Measurements from ENCODE around the gene RSRC1. TPM values are rescaled to one million over a fixed set of nuclear protein-coding genes. Genes with fewer than 3 reads are reported as not detected.
"Not testable (repeated sequence)": the region's sequence is repeated elsewhere in the genome, so short reads cannot be mapped to it uniquely, and the experiment has no call there.

RSRC1 gene
- total RNA-seq, 1 donor from 2014 or later = 46.9 TPM

GRCh38 chr3:158333736-158334135 is 223.8 kb downstream of the RSRC1 start:
- H3K36me3 Mint-ChIP-seq (ENCODE audit: low read depth) = no peaks in the 10 kb centered on the region
- intact Hi-C loops (cut with micrococcal nuclease) = no loop called here
- H3K27ac Mint-ChIP-seq = no peak overlapping the region
- H3K27me3 Mint-ChIP-seq (ENCODE audit: low read depth) = no peaks in the 10 kb centered on the region
- H3K4me3 Mint-ChIP-seq (ENCODE audit: low read depth) = no peak overlapping the region
- DNase-seq (ENCODE audit: low spot score) = no peak
- H3K4me1 Mint-ChIP-seq (ENCODE audit: low read depth) = no peaks in the 10 kb centered on the region
- H3K9me3 Mint-ChIP-seq = no peaks in the 10 kb centered on the region

- H3K4me1 Mint-ChIP-seq (ENCODE audit: low read depth) = no peaks in the 10 kb centered on the region
- peaks cover under 1% of the 10 kb centered on the region for H3K36me3 Mint-ChIP-seq (ENCODE audit: low read depth)
- no peak overlapping the region for H3K4me3 Mint-ChIP-seq (ENCODE audit: low read depth)
- intact Hi-C loops (cut with micrococcal nuclease) = no loop called here
- peaks cover 12% of the 10 kb centered on the region for H3K9me3 Mint-ChIP-seq
- H3K27ac Mint-ChIP-seq = no peak overlapping the region
- no peak for DNase-seq (ENCODE audit: low spot score)
- H3K27me3 Mint-ChIP-seq (ENCODE audit: low read depth) = no peaks in the 10 kb centered on the region
These were observed 227.2 kb downstream of the RSRC1 start for GRCh38 chr3:158337110-158337509.

GRCh38 chr3:158339638-158340037 is 229.7 kb downstream of the RSRC1 start:
- intact Hi-C loops (cut with micrococcal nuclease) = no loop called here
- H3K27me3 Mint-ChIP-seq (ENCODE audit: low read depth) = no peaks in the 10 kb centered on the region
- H3K27ac Mint-ChIP-seq = no peak overlapping the region
- H3K36me3 Mint-ChIP-seq (ENCODE audit: low read depth) = peaks cover 8% of the 10 kb centered on the region
- H3K4me1 Mint-ChIP-seq (ENCODE audit: low read depth) = no peaks in the 10 kb centered on the region
- peaks cover 12% of the 10 kb centered on the region for H3K9me3 Mint-ChIP-seq
- DNase-seq (ENCODE audit: low spot score) = no peak
- H3K4me3 Mint-ChIP-seq (ENCODE audit: low read depth) = no peak overlapping the region

- H3K27me3 Mint-ChIP-seq (ENCODE audit: low read depth); H3K36me3 Mint-ChIP-seq (ENCODE audit: low read depth); DNase-seq (ENCODE audit: low spot score); H3K4me1 Mint-ChIP-seq (ENCODE audit: low read depth); H3K27ac Mint-ChIP-seq; H3K4me3 Mint-ChIP-seq (ENCODE audit: low read depth); intact Hi-C loops (cut with micrococcal nuclease): not testable (repeated sequence)
- H3K9me3 Mint-ChIP-seq = peaks cover 12% of the 10 kb centered on the region
These were observed 231.1 kb downstream of the RSRC1 start for GRCh38 chr3:158340951-158341350.

GRCh38 chr3:158347966-158348365 is 238.1 kb downstream of the RSRC1 start:
- Mint-ChIP-seq H3K27me3 (ENCODE audit: low read depth) (no peaks in the 10 kb centered on the region), H3K4me1 (ENCODE audit: low read depth) (peaks cover 4% of the 10 kb centered on the region), H3K4me3 (ENCODE audit: low read depth) (no peak overlapping the region), H3K27ac (no peak overlapping the region), H3K9me3 (no peaks in the 10 kb centered on the region), H3K36me3 (ENCODE audit: low read depth) (no peaks in the 10 kb centered on the region)
- intact Hi-C loops (cut with micrococcal nuclease) = no loop called here
- no peak for DNase-seq (ENCODE audit: low spot score)

- DNase-seq (ENCODE audit: low spot score) = no peak
- Mint-ChIP-seq H3K27ac (no peak overlapping the region), H3K4me1 (ENCODE audit: low read depth) (peaks cover 6% of the 10 kb centered on the region), H3K36me3 (ENCODE audit: low read depth) (no peaks in the 10 kb centered on the region), H3K27me3 (ENCODE audit: low read depth) (no peaks in the 10 kb centered on the region), H3K9me3 (no peaks in the 10 kb centered on the region), H3K4me3 (ENCODE audit: low read depth) (no peak overlapping the region)
- intact Hi-C loops (cut with micrococcal nuclease) = no loop called here
These were observed 241.1 kb downstream of the RSRC1 start for GRCh38 chr3:158350971-158351370.

GRCh38 chr3:158352551-158352950 is 242.7 kb downstream of the RSRC1 start:
- no peaks in the 10 kb centered on the region for H3K36me3 Mint-ChIP-seq (ENCODE audit: low read depth)
- peaks cover 6% of the 10 kb centered on the region for H3K4me1 Mint-ChIP-seq (ENCODE audit: low read depth)
- H3K27me3 Mint-ChIP-seq (ENCODE audit: low read depth) = no peaks in the 10 kb centered on the region
- no peak for DNase-seq (ENCODE audit: low spot score)
- no peak overlapping the region for H3K4me3 Mint-ChIP-seq (ENCODE audit: low read depth)
- H3K9me3 Mint-ChIP-seq = no peaks in the 10 kb centered on the region
- no peak overlapping the region for H3K27ac Mint-ChIP-seq
- intact Hi-C loops (cut with micrococcal nuclease) = no loop called here

- peaks cover 2% of the 10 kb centered on the region for H3K36me3 Mint-ChIP-seq (ENCODE audit: low read depth)
- no peak for DNase-seq (ENCODE audit: low spot score)
- peaks cover 17% of the 10 kb centered on the region for H3K9me3 Mint-ChIP-seq
- no peak overlapping the region for H3K4me3 Mint-ChIP-seq (ENCODE audit: low read depth)
- intact Hi-C loops (cut with micrococcal nuclease) = no loop called here
- no peak overlapping the region for H3K27ac Mint-ChIP-seq
- no peaks in the 10 kb centered on the region for H3K27me3 Mint-ChIP-seq (ENCODE audit: low read depth)
- H3K4me1 Mint-ChIP-seq (ENCODE audit: low read depth) = peaks cover 6% of the 10 kb centered on the region
These were observed 244.8 kb downstream of the RSRC1 start for GRCh38 chr3:158354713-158355112.

GRCh38 chr3:158355623-158356588 is 246.0 kb downstream of the RSRC1 start:
- H3K27me3 Mint-ChIP-seq (ENCODE audit: low read depth) = no peaks in the 10 kb centered on the region
- H3K27ac Mint-ChIP-seq = no peak overlapping the region
- H3K4me3 Mint-ChIP-seq (ENCODE audit: low read depth) = no peak overlapping the region

GRCh38 chr3:158359339-158359738 is 249.4 kb downstream of the RSRC1 start:
- Mint-ChIP-seq H3K27ac (no peak overlapping the region), H3K27me3 (ENCODE audit: low read depth) (no peaks in the 10 kb centered on the region), H3K4me3 (ENCODE audit: low read depth) (no peak overlapping the region), H3K4me1 (ENCODE audit: low read depth) (no peaks in the 10 kb centered on the region), H3K36me3 (ENCODE audit: low read depth) (peaks cover 8% of the 10 kb centered on the region), H3K9me3 (peaks cover 23% of the 10 kb centered on the region)
- no peak for DNase-seq (ENCODE audit: low spot score)
- intact Hi-C loops (cut with micrococcal nuclease) = no loop called here

More at GRCh38 chr3:158355623-158356588, 246.0 kb downstream of the RSRC1 start:
- Mint-ChIP-seq H3K4me1 (ENCODE audit: low read depth) (peaks cover 6% of the 10 kb centered on the region), H3K9me3 (peaks cover 17% of the 10 kb centered on the region), H3K36me3 (ENCODE audit: low read depth) (peaks cover 3% of the 10 kb centered on the region)
- DNase-seq (ENCODE audit: low spot score) = no peak
- intact Hi-C loops (cut with micrococcal nuclease) = no loop called here

- H3K27me3 Mint-ChIP-seq (ENCODE audit: low read depth) = no peaks in the 10 kb centered on the region
- peaks cover 23% of the 10 kb centered on the region for H3K9me3 Mint-ChIP-seq
- no peak overlapping the region for H3K27ac Mint-ChIP-seq
- intact Hi-C loops (cut with micrococcal nuclease) = no loop called here
- H3K4me3 Mint-ChIP-seq (ENCODE audit: low read depth) = no peak overlapping the region
- no peak for DNase-seq (ENCODE audit: low spot score)
- peaks cover 8% of the 10 kb centered on the region for H3K36me3 Mint-ChIP-seq (ENCODE audit: low read depth)
- no peaks in the 10 kb centered on the region for H3K4me1 Mint-ChIP-seq (ENCODE audit: low read depth)
These were observed 251.0 kb downstream of the RSRC1 start for GRCh38 chr3:158360756-158361448.

GRCh38 chr3:158368271-158368670 is 258.4 kb downstream of the RSRC1 start:
- H3K27ac Mint-ChIP-seq = no peak overlapping the region
- DNase-seq (ENCODE audit: low spot score) = no peak
- no peaks in the 10 kb centered on the region for H3K27me3 Mint-ChIP-seq (ENCODE audit: low read depth)
- H3K4me1 Mint-ChIP-seq (ENCODE audit: low read depth) = no peaks in the 10 kb centered on the region
- H3K36me3 Mint-ChIP-seq (ENCODE audit: low read depth) = no peaks in the 10 kb centered on the region
- intact Hi-C loops (cut with micrococcal nuclease) = no loop called here
- H3K4me3 Mint-ChIP-seq (ENCODE audit: low read depth) = no peak overlapping the region
- no peaks in the 10 kb centered on the region for H3K9me3 Mint-ChIP-seq

- no peak for DNase-seq (ENCODE audit: low spot score)
- no peaks in the 10 kb centered on the region for H3K36me3 Mint-ChIP-seq (ENCODE audit: low read depth)
- no peaks in the 10 kb centered on the region for H3K4me1 Mint-ChIP-seq (ENCODE audit: low read depth)
- H3K27ac Mint-ChIP-seq = no peak overlapping the region
- H3K9me3 Mint-ChIP-seq = no peaks in the 10 kb centered on the region
- no peaks in the 10 kb centered on the region for H3K27me3 Mint-ChIP-seq (ENCODE audit: low read depth)
- intact Hi-C loops (cut with micrococcal nuclease) = no loop called here
- no peak overlapping the region for H3K4me3 Mint-ChIP-seq (ENCODE audit: low read depth)
These were observed 259.4 kb downstream of the RSRC1 start for GRCh38 chr3:158369279-158369678.
